Hematopoietic multipotent progenitor cell treated with erythropoietin and hydrocortisone succinate and interleukin-3 and kit ligand, for 17 days (in vitro differentiated cells): ENCODE data around the gene EIF4G3.
"Not testable (repeated sequence)": the region's sequence is repeated elsewhere in the genome, so short reads cannot be mapped to it uniquely, and the experiment has no call there.

Experiments used
- DNase-seq: peaks from one replicate; pipeline ENCODE4 v3.0.0-alpha.2; 2015; ENCODE audit warnings: low spot score

Gene EIF4G3

DNA sequence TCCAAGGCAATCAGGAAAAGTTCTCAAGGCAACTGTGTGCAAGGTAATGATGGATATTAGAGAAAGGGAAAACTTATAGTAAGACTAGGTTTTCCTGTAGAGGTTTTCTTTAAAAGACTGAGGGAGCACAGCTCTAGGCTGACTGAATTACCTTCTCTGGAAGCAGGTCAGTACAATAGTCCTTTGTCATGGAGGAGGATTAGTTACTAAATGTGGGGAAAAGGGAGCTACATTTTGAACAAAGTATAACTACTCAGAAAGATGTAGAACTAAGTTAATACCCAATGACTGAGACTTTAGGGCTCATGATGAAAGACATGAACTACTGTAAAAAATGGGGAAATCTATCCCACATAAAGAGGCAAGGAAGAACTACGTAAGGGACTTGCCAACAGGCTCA, 241.0 kb downstream of the EIF4G3 start:
- no peak for DNase-seq

DNA sequence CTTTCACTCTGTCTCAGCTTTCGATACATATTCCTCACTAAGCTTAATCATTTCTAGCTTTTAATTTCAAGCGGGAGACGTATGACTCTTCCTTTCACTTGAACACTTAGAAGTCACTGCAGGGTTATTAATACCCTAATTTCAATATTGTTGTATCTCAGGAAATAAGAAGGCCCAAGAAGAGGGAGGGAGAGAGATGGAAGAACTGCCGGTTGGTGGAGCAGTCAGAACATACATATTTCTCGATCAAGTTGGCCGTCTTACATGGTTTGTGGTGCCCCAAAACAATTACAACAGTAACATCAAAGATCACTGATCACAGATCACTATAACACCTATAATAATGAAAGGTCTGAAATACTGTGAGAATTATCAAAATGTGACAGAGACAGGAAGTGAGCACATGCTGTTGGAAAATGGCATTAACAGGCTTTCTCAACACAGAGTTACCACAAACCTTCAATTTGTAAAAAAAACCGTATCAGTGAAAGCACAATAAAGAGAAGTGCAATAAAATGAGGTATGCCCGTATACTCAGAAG, 244.2 kb downstream of the EIF4G3 start:
- no peak for DNase-seq

DNA sequence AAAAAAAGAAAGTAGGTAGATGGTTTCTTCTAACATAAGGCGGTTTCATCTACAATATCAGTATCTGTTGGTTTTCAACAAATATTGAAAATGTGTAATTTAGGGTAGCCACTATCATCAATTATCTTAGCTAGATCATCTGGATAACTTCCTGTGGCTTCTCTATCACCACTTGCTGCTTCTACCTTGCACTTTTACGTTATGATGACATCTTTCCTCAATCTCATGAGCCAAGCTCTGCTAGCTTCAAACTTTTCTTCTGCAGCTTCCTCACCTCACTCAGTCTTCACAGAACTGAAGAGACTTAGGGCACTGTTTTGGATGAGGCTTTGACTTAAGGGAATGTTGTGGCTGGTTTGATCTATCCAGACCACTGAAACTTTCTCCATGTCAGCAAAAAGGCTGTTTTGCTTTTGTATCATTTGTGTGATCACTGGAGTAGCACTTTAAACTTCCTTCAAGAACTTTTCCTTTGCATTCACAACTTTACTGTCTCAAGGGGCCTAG, 244.7 kb downstream of the EIF4G3 start:
- DNase-seq = no peak

DNA sequence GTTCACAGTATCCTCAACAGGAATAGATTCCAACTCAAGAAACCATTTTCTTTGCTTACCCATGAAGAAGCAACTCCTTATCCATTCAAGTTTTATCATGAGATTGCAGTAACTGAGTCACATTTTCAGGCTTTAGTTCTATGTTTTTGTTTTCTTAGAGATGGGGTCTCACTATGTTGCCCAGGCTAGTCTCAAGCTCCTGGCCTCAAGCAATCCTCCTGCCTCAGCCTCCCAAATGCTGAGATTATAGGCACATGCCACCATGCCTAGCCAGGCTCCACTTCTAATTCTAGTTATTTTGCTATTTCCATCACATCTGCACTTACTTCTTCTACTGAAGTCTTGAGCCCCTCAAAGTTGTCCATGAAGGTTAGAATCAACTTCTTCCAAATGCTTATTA, 246.3 kb downstream of the EIF4G3 start:
- no peak for DNase-seq

DNA sequence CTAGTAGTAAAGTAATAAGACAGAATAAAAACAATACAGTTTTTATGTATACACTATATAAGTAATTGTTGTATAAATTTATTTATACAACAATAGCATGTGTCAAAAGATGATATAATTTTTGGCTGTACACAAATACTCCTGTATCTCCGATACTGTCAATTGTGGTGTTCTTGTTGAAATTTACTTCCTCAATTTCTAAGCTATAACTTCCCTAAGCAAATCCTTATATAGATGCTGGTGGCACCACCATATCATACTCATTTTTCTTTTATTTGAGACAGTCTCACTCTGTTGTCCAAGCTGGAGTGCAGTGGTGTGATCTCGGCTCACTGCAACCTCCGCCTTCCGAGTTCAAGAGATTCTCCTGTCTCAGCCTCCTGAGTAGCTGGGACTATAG, 248.6 kb downstream of the EIF4G3 start:
- no peak for DNase-seq

DNA sequence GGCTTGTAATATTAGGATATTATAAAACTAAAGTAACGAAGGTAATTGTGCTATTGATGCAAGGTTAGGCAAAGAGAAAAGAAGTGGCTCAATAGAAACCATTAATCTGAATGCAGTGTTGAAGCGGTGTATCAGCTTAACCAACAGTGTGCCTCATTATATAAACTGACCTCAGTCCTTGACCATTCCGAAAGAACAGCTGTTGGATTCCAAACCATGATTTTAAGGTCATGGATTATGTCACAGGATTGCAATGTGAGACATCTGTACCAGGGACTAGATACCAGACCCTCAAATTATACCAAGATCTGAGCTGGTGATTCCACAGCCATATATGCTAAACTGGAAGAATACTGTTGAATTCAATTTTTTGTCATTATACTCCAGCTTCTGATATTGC, 255.4 kb downstream of the EIF4G3 start:
- no peak for DNase-seq

DNA sequence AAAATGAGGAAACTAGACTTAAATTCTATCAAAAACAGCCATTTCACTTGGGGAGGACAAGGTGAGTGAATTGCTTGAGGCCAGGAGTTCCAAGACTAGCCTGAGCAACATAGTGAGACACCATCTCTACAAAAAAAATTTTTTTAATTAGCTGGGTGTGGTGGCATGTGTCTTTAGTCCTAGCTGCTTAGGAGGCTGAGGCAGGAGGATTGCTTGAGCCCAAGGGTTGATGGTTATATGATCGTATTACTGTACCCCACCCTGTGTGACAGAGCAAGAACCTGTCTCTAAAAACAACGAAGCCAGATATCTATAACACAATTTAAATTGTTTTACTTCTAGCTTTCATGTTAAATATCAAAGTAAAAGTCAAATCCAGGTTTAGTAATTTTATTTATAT, 263.5 kb downstream of the EIF4G3 start:
- no peak for DNase-seq

DNA sequence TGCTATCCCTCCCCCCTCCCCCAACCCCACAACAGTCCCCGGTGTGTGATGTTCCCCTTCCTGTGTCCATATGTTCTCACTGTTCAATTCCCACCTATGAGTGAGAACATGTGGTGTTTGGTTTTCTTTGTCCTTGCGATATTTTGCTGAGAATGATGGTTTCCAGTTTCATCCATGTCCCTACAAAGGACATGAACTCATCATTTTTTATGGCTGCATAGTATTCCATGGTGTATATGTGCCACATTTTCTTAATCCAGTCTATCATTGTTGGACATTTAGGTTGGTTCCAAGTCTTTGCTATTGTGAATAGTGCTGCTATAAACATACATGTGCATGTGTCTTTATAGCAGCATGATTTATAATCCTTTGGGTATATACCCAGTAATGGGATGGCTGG, 269.2 kb downstream of the EIF4G3 start:
- not testable (repeated sequence) for DNase-seq

DNA sequence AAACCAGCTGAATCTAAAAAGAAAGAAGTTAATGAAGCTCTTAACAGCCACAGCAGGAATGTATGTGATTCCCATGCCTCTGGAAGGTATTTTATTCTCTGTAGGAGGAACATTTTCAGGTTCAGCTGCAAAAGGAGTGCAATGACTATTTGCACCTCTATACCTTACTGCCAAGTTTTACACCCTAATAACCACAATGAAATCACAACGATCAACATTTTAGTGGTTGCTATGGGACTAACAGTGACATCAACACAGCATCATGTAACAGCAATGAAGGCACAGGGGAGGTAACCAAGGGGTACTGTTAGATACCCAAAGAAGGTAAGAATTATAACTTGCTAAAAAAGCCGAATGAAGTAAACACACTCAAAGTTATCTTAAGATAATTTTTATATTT, 273.3 kb downstream of the EIF4G3 start:
- DNase-seq = no peak

DNA sequence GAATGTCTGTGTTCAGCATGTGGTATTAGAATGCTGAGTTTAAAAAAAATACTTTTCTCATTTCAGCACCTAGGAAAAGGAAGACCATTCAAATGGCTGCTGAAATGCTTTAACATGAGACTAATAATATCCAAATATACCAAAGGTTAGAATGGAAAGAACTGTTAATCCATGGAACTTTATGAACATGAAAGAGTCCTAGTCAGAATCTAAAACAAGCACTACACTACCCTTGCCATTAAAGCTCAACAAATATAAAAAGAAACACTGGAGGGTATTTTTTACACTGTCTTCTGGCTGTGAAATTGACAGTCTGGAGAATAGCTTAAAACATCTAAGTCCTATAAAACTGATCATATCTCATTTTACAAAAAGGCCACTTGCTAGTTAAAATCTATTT, 276.6 kb downstream of the EIF4G3 start:
- DNase-seq = no peak

DNA sequence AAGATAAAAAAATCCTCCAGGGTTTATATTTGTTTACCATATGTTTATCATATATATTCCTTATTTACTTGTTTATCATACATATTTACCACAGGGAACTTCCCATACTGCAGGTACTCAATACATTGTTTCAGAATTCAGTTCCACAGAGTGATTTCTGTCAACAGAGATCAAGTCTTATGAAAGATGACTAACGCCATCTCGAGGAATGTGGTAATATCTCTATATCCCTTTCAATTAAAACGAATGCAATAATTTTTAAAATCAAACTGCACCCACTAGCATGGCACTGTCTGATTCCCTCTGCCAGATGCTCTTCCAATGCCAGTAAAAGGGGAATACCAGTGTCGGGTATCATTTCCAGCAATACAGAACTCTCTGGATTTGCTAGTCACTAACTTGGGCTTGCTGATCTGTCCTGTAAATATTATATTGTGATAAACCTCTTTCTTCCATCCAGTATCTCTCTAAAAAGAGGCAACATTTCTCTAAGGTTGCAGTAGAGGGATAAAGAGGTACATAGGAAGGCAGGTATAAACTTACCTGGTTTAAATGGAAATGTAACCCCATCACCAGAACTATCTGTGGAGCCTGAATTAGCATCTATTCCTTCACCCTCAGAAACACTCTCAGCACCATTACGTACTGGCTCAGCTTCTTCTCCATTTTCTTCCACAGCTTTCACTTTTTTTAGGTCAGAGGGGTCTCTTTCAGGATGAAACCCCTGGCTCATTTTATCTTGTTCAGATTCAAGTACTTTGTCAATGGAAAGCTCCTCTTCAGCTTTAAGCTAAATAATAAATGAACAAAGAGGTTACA, 277.3 kb downstream of the EIF4G3 start:
- DNase-seq = no peak

DNA sequence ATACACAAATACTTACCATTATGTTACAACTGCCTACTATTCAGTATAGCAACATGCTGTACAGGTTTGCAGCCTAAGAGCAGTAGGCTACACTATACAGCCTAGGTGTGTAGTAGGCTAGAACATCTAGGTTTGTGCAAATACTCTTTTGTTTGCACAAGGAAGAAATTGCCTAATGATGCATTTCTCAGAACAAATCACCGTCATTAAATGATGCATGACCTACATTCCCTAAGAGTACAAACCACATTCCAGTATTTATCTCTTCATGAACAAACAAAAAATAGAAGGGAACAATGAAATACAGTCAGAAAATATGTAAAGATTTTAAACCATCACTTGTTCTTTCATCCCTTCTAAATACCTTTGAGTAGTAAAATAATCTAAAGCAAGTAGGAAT, 279.9 kb downstream of the EIF4G3 start:
- DNase-seq = no peak

DNA sequence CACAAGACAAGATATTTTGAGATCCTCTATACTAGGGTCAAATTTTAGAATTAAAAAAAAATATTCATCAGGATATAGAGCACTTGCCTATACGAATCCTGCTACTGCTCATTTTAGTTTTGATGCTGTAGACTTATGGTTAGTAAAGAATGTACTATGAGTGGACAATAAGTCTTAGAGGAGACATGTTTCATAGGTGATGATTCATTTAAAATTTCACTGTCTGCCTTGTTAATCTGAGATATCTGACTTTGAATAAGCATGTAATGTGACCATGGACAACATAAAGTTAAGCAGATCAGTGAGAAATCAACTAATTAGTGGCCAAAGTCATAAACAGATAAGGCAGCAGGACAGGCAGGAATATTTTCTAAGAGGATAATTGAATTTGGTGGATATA, 282.8 kb downstream of the EIF4G3 start:
- no peak for DNase-seq

DNA sequence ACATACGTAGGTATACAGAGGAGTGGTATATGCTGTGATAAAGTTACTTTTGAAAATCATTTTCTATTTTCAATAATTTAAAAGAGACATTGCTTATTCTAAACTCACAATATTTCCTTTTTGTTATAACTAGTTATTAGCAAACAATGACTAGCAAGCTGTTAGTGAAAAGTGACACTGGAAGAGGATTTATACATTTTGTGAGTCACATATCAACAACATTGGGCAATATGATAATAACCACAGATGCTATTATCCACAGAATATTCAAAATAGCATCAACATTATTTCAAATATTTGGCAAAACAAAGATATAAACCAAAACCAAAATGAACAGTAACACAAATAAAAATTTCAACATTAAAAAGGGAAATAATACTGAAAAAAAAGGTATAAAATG, 285.6 kb downstream of the EIF4G3 start:
- no peak for DNase-seq

DNA sequence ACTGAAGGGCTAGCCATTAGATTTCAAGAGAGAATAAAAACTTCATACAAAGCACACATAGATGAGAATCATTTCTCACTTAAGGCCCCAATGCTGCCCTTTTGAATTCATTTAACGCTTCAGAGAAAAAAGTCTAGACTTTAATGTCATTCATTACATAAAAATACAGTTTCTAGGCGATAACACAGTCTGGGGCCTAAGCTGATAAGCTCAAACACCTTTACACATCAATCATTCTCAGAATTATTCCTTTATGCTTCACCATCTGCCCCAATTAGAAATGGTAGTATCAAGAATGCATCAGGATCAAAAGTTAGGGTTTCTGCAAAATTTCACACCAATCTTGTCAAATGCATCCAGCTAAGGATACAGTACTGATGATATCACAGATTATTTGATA, 289.5 kb downstream of the EIF4G3 start:
- DNase-seq = no peak

DNA sequence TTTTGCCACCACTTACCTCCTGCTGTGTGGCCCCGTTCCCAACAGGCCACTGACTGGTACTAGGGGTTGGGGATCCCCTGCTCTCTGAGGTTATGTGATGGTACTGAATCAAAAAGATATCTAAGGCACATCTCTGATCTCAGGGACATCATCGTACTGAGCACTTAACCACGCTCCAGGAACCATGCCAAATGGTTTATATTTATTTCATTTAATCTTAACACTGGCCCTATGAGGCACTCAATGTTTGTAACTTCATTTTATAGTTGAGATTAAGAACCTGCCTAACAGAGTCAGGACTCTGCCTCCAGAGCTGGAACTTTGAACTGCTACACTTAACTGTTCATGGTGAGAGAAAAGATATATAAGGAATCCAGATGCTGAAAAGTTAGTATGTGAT, 291.6 kb downstream of the EIF4G3 start:
- DNase-seq = no peak

DNA sequence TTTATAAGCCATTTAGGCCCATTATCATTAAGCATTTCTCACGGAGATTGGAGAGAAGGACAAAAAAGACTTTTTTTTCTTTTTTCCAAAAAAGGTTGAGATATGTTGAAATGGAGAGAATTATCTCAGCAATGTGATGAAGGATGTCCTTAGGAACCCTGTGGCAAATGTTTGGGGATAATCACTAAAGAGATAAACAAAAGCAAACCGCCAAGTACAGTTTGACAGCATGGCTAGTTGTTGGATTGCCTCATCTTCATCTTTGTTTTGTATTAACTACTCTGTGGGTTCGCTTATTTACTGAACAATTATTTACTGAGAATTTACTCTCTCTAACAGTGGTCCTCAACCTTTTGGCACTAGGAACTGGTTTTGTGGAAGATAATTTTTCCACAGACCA, 292.2 kb downstream of the EIF4G3 start:
- DNase-seq = no peak

DNA sequence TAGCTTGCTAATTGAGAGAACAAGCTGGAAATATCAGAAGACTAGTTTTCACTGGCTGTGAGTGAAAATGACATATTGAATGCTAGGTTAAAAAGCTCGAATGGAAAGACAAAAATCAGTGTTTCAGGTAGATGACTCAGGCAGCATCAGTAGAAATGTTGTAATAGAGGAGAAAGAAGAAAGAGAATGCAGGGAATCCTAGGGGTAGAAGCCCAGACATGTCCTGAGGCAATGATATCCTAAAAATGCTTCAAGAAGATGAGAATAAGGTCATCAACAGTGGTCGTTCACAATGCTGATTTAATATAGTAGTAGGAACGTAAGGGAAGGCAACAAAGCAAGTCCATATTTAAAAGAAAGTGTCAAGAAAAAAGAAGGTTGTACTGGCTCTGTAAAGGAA, 292.9 kb downstream of the EIF4G3 start:
- DNase-seq = no peak

DNA sequence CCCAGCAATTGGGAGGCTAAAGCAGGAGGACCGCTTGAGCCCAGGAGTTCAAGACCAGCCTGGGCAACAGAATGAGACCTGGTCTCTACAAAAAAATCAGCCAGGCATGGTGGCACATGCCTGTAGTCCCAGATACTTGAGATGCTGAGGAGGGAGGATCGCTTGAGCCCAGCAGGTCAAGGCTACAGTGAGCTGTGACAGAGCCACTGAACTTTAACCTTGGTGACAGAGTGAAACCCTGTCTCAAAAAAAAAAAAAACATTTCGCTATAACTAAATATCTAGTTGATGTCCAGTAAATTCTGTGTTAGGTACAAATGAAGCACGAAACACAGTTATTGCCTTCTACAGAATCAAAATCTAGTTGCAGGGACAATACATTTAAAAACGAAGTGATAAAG, 293.9 kb downstream of the EIF4G3 start:
- no peak for DNase-seq

DNA sequence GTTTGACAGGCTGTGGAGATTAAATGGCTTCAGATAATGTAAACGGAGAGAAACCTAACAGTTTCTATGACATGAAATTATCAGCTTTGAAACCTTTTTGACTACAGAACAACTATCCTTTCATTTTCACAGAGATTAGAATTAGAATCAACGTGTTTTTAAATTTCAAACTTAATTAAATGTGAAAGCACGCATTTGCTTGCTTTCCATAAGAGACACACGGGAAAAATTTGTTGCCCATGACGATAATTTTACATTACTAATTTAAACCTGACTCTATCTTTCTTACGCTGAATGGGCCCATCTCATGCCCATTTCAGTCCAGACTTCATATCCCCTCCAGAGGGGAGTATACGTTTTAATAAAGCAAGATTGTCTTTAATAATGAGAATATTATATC, 297.9 kb downstream of the EIF4G3 start:
- DNase-seq = no peak

DNA sequence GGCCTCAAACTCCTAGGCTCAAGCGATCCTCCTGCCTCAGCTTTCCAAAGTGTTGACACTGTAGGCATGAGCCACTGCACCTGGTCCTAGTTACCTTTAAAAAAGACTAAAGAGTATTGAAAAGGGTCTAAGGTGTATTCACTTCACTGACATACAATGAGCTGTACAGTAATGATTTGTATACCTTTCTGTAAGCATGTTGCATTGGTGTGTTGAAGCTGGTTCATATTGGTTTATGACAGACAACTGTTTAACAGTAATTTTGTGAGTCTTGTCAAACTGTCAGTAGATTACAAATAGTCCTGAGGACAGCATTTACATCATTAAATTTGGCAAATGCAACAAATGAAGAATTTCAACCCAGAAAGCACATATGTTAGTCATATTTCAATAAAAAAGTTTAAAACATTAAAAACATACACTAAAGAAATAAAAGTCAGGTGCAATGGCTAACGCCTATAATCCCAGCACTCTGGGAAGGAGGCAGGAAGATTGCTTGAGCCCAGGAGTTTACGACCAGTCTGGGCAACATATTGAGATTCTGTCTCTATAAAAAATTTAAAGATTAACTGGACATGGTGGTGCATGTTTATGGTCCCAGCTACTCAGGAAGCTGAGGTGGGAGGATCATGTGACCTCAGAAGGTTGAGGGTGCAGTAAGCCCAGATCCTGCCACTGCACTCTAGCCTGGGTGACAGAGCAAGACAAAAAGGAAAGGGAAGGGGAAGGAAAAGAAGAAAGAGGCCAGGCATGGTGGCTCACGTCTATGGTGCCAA, 301.3 kb downstream of the EIF4G3 start:
- DNase-seq = no peak

DNA sequence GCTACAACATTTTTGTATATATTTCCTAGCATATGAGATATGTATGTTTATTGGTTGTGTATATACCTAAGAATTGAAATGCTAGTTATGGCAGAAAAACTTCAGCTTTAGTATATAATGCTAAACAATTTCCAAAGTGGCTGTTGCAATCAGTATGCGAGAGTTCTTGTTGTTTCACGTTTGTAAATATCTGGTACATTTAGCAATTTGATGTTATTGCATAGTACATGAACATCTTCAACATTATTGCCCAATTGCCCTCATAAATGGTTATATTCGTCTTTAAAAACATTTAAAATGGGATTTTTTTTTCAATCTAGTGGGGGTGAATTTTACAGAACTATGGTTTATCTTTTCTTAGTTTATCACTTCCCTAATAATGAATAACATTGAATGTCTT, 303.4 kb downstream of the EIF4G3 start:
- DNase-seq = no peak

DNA sequence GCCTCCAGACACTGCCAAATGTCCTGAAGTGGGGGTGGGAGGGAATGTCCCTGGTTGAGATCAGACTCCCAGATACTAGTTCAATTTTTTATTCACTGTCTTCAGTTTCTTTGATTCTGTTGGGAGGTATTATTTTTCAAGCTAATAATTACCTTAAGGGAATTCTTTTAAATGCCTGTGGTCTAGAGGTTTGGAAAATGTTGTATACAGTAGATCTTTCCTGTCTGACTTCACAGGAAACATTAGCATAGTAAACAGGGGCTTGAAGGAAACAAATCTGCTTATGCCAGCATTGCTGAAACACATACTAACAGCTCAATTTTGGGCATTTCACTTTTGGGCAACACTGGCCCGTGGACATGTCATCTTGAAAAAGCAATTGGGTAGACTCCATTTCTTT, 305.3 kb downstream of the EIF4G3 start:
- DNase-seq = no peak
